ENCODE data around the gene CAPN2. TPM values are rescaled to one million over a fixed set of nuclear protein-coding genes. Genes with fewer than 3 reads are reported as not detected.
"Not testable (repeated sequence)": the region's sequence is repeated elsewhere in the genome, so short reads cannot be mapped to it uniquely, and the experiment has no call there.

Gene CAPN2
- total RNA-seq, 2 donors from 2014 or later, result 218 to 220 TPM

- DNase-seq, result no peak
- Mint-ChIP-seq H3K27me3 (no peaks in the 10 kb centered on the region), H3K4me3 (no peak overlapping the region), H3K36me3 (ENCODE audit: low read depth) (peaks cover 10% of the 10 kb centered on the region), H3K4me1 (peaks cover 5% of the 10 kb centered on the region), H3K27ac (no peak overlapping the region)
- no peaks in the 10 kb centered on the region for H3K9me3 ChIP-seq (ENCODE audit: control insufficient read depth, low read length, poor library complexity, severe bottlenecking)
- no peak for ATAC-seq
Measured at GRCh38 chr1:223793716-223794115, 81.4 kb downstream of the CAPN2 start.

GRCh38 chr1:223794136-223794880 lies 82.0 kb downstream of the CAPN2 start:
- DNase-seq (no peak), ATAC-seq (no peak)
- H3K27ac Mint-ChIP-seq, result no peak overlapping the region
- H3K4me3 Mint-ChIP-seq, result no peak overlapping the region
- H3K27me3 Mint-ChIP-seq, result no peaks in the 10 kb centered on the region
- H3K9me3 ChIP-seq (ENCODE audit: control insufficient read depth, low read length, poor library complexity, severe bottlenecking), result no peaks in the 10 kb centered on the region
- H3K36me3 Mint-ChIP-seq (ENCODE audit: low read depth), result peaks cover 12% of the 10 kb centered on the region
- peaks cover 6% of the 10 kb centered on the region for H3K4me1 Mint-ChIP-seq

GRCh38 chr1:223796210-223796609 lies 83.9 kb downstream of the CAPN2 start:
- H3K4me3 Mint-ChIP-seq, result no peak overlapping the region
- H3K27ac Mint-ChIP-seq, result peak overlapping the region; percentile 45
- ATAC-seq (no peak), DNase-seq (no peak)
- H3K36me3 Mint-ChIP-seq (ENCODE audit: low read depth), result peaks cover 16% of the 10 kb centered on the region
- no peaks in the 10 kb centered on the region for H3K27me3 Mint-ChIP-seq
- H3K9me3 ChIP-seq (ENCODE audit: control insufficient read depth, low read length, poor library complexity, severe bottlenecking), result no peaks in the 10 kb centered on the region
- peaks cover 9% of the 10 kb centered on the region for H3K4me1 Mint-ChIP-seq

GRCh38 chr1:223802032-223802431 lies 89.7 kb downstream of the CAPN2 start:
- H3K4me3 Mint-ChIP-seq, result no peak overlapping the region

GRCh38 chr1:223802602-223803001 lies 90.3 kb downstream of the CAPN2 start:
- ATAC-seq, result no peak

More at GRCh38 chr1:223802032-223802431, 89.7 kb downstream of the CAPN2 start:
- no peaks in the 10 kb centered on the region for H3K9me3 ChIP-seq (ENCODE audit: control insufficient read depth, low read length, poor library complexity, severe bottlenecking)
- no peak for DNase-seq
- Mint-ChIP-seq H3K27me3 (no peaks in the 10 kb centered on the region), H3K4me1 (peaks cover 12% of the 10 kb centered on the region), H3K27ac (no peak overlapping the region), H3K36me3 (ENCODE audit: low read depth) (peaks cover 22% of the 10 kb centered on the region)
- ATAC-seq, result no peak

GRCh38 chr1:223803211-223803610 lies 90.9 kb downstream of the CAPN2 start:
- DNase-seq (no peak), ATAC-seq (no peak)
- H3K4me3 Mint-ChIP-seq, result no peak overlapping the region
- H3K36me3 Mint-ChIP-seq (ENCODE audit: low read depth), result peaks cover 22% of the 10 kb centered on the region
- H3K9me3 ChIP-seq (ENCODE audit: control insufficient read depth, low read length, poor library complexity, severe bottlenecking), result no peaks in the 10 kb centered on the region
- H3K4me1 Mint-ChIP-seq, result peaks cover 10% of the 10 kb centered on the region
- H3K27me3 Mint-ChIP-seq, result no peaks in the 10 kb centered on the region
- H3K27ac Mint-ChIP-seq, result no peak overlapping the region

More at GRCh38 chr1:223802602-223803001, 90.3 kb downstream of the CAPN2 start:
- H3K4me1 Mint-ChIP-seq, result peaks cover 12% of the 10 kb centered on the region
- H3K27me3 Mint-ChIP-seq, result no peaks in the 10 kb centered on the region
- H3K36me3 Mint-ChIP-seq (ENCODE audit: low read depth), result peaks cover 25% of the 10 kb centered on the region
- H3K27ac Mint-ChIP-seq, result no peak overlapping the region
- H3K9me3 ChIP-seq (ENCODE audit: control insufficient read depth, low read length, poor library complexity, severe bottlenecking), result no peaks in the 10 kb centered on the region
- H3K4me3 Mint-ChIP-seq, result no peak overlapping the region
- no peak for DNase-seq

- H3K27me3 Mint-ChIP-seq; H3K4me3 Mint-ChIP-seq; DNase-seq; H3K9me3 ChIP-seq (ENCODE audit: control insufficient read depth, low read length, poor library complexity, severe bottlenecking); ATAC-seq; H3K27ac Mint-ChIP-seq: not testable (repeated sequence)
- H3K36me3 Mint-ChIP-seq (ENCODE audit: low read depth), result peaks cover 18% of the 10 kb centered on the region
- H3K4me1 Mint-ChIP-seq, result peaks cover 25% of the 10 kb centered on the region
Measured at GRCh38 chr1:223809905-223810304, 97.6 kb downstream of the CAPN2 start.

- Mint-ChIP-seq H3K36me3 (ENCODE audit: low read depth) (peaks cover 18% of the 10 kb centered on the region), H3K27me3 (no peaks in the 10 kb centered on the region), H3K27ac (peak overlapping the region; percentile 29), H3K4me1 (peaks cover 29% of the 10 kb centered on the region), H3K4me3 (no peak overlapping the region)
- H3K9me3 ChIP-seq (ENCODE audit: control insufficient read depth, low read length, poor library complexity, severe bottlenecking), result no peaks in the 10 kb centered on the region
- DNase-seq, result no peak
- ATAC-seq, result no peak
Measured at GRCh38 chr1:223810586-223810985, 98.2 kb downstream of the CAPN2 start.

GRCh38 chr1:223811634-223812101 lies 99.3 kb downstream of the CAPN2 start:
- peaks cover 16% of the 10 kb centered on the region for H3K36me3 Mint-ChIP-seq (ENCODE audit: low read depth)
- peaks cover 32% of the 10 kb centered on the region for H3K4me1 Mint-ChIP-seq
- H3K4me3 Mint-ChIP-seq, result no peak overlapping the region
- H3K27ac Mint-ChIP-seq, result no peak overlapping the region
- H3K9me3 ChIP-seq (ENCODE audit: control insufficient read depth, low read length, poor library complexity, severe bottlenecking), result no peaks in the 10 kb centered on the region
- ATAC-seq, result peak; percentile 72
- DNase-seq, result no peak
- H3K27me3 Mint-ChIP-seq, result no peaks in the 10 kb centered on the region

GRCh38 chr1:223813645-223814044 lies 101.3 kb downstream of the CAPN2 start:
- Mint-ChIP-seq H3K36me3 (ENCODE audit: low read depth) (peaks cover 12% of the 10 kb centered on the region), H3K27me3 (no peaks in the 10 kb centered on the region), H3K4me1 (peaks cover 32% of the 10 kb centered on the region), H3K4me3 (peak overlapping the region; percentile 78), H3K27ac (peak overlapping the region; percentile 81)
- no peak for ATAC-seq
- DNase-seq, result no peak
- H3K9me3 ChIP-seq (ENCODE audit: control insufficient read depth, low read length, poor library complexity, severe bottlenecking), result no peaks in the 10 kb centered on the region

- no peaks in the 10 kb centered on the region for H3K9me3 ChIP-seq (ENCODE audit: control insufficient read depth, low read length, poor library complexity, severe bottlenecking)
- H3K27ac Mint-ChIP-seq, result peak overlapping the region; percentile 47
- peaks cover 38% of the 10 kb centered on the region for H3K4me1 Mint-ChIP-seq
- peaks cover 17% of the 10 kb centered on the region for H3K36me3 Mint-ChIP-seq (ENCODE audit: low read depth)
- ATAC-seq (no peak), DNase-seq (no peak)
- no peaks in the 10 kb centered on the region for H3K27me3 Mint-ChIP-seq
- H3K4me3 Mint-ChIP-seq, result no peak overlapping the region
Measured at GRCh38 chr1:223815020-223815853, 102.9 kb downstream of the CAPN2 start.

GRCh38 chr1:223815865-223816264 lies 103.5 kb downstream of the CAPN2 start:
- Mint-ChIP-seq H3K4me1 (peaks cover 42% of the 10 kb centered on the region), H3K27me3 (no peaks in the 10 kb centered on the region), H3K36me3 (ENCODE audit: low read depth) (peaks cover 17% of the 10 kb centered on the region), H3K27ac (no peak overlapping the region), H3K4me3 (no peak overlapping the region)
- no peaks in the 10 kb centered on the region for H3K9me3 ChIP-seq (ENCODE audit: control insufficient read depth, low read length, poor library complexity, severe bottlenecking)
- DNase-seq, result no peak
- ATAC-seq, result no peak

- not testable (repeated sequence) for H3K9me3 ChIP-seq (ENCODE audit: control insufficient read depth, low read length, poor library complexity, severe bottlenecking); ATAC-seq; H3K27me3 Mint-ChIP-seq; H3K27ac Mint-ChIP-seq; DNase-seq; H3K4me3 Mint-ChIP-seq
- Mint-ChIP-seq H3K36me3 (ENCODE audit: low read depth) (peaks cover 17% of the 10 kb centered on the region), H3K4me1 (peaks cover 43% of the 10 kb centered on the region)
Measured at GRCh38 chr1:223817265-223817664, 104.9 kb downstream of the CAPN2 start.
